A549 (cell line): ENCODE measurements around the gene PLEKHA1. TPM values are rescaled to one million over a fixed set of nuclear protein-coding genes. Genes with fewer than 3 reads are reported as not detected.

Source experiments
- ATAC-seq, 2 experiments: fragments of 200-7000 bp in 1 of 2; fragments of >200 bp in 1 of 2; cut with Nextera tagmentation in 1 of 2; cut with Tn5 transposase in 1 of 2; 3 replicates each; pipeline versions ENCODE4 v1.8.0 to v1.9.1; 2018 to 2020; ENCODE audit warnings: mild to moderate bottlenecking in 1 of 2, moderate library complexity in 1 of 2
- CTCF ChIA-PET: fragments of 300-600 bp; sonication (Branson Sonifier 250); formaldehyde crosslinking; extraction: SDS; loops from one replicate; lab custom pipeline; 2021; ENCODE audit warnings: antibody characterized with exemption, inconsistent platforms; lab: Yijun Ruan, JAX
- POLR2A ChIA-PET: fragments of 350-600 bp; formaldehyde crosslinking; extraction: SDS; loops from one replicate; lab custom pipeline; 2021; ENCODE audit warnings: antibody characterized with exemption, inconsistent platforms; lab: Yijun Ruan, JAX
- DNase-seq, 2 experiments: peaks; one replicate each; pipeline versions ENCODE4 v3.0.0 to v3.0.0-alpha.2; 2011 to 2016; ENCODE audit warnings: low read depth in 1 of 2, low spot score in 1 of 2
- FAIRE-seq: peaks from 2 replicates; lab custom pipeline; 2011; peaks lifted over from hg19 to GRCh38; lab: Jason Lieb, UNC
- H3K27ac ChIP-seq, 2 experiments: fragments of >200 bp; sonication (Bioruptor Twin); formaldehyde crosslinking; 3 replicates each; pipeline ENCODE4 v1.5.1; 2016 to 2017
- H3K4me1 ChIP-seq: fragments of >200 bp; sonication (Bioruptor Twin); formaldehyde crosslinking; 3 replicates; pipeline ENCODE4 v1.6.1; 2016
- H3K4me2 ChIP-seq: fragments of >200 bp; sonication (Bioruptor Twin); formaldehyde crosslinking; 3 replicates; pipeline ENCODE4 v1.6.1; 2016
- H3K4me3 ChIP-seq: fragments of >200 bp; sonication (Bioruptor Twin); formaldehyde crosslinking; 3 replicates; pipeline ENCODE4 v1.5.1; 2016
- H3K9me3 ChIP-seq: fragments of >200 bp; sonication (Bioruptor Twin); formaldehyde crosslinking; 3 replicates; pipeline ENCODE4 v1.6.1; 2016
- BHLHE40 ChIP-seq: IDR thresholded peaks from 2 replicates; pipeline ENCODE4 v1.6.1; 2012; ENCODE audit warnings: low read depth, low read length, inconsistent platforms
- CBX2 ChIP-seq: fragments of 200-600 bp; sonication (generic); IDR thresholded peaks from 2 replicates; pipeline ENCODE4 v1.6.1; 2016; ENCODE audit warnings: low read depth, mild to moderate bottlenecking, borderline replicate concordance
- CBX8 ChIP-seq: fragments of 200-600 bp; sonication (generic); IDR thresholded peaks from 2 replicates; pipeline ENCODE4 v1.6.1; 2016
- CHD4 ChIP-seq: fragments of 200-600 bp; sonication (generic); IDR thresholded peaks from 2 replicates; pipeline ENCODE4 v1.6.1; 2016; ENCODE audit warnings: antibody characterized with exemption, mild to moderate bottlenecking, borderline replicate concordance
- EP300 ChIP-seq, 2 experiments: fragments of >200 bp; sonication (Bioruptor Twin); formaldehyde crosslinking; IDR thresholded peaks; 2 replicates in 1 of 2; 3 replicates in 1 of 2; pipeline ENCODE4 v1.6.1; 2016 to 2017
- FOSL2 ChIP-seq, 2 experiments: fragments of 450-650 bp in 1 of 2; fragments of >200 bp in 1 of 2; sonication (Bioruptor Twin) in 1 of 2; formaldehyde crosslinking; IDR thresholded peaks; 2 replicates each; pipeline versions ENCODE4 v1.5.0 to v1.6.1; 2016 to 2020; ENCODE audit warnings: mild to moderate bottlenecking in 1 of 2, moderate library complexity in 1 of 2
- FOXS1 ChIP-seq: fragments of 250-450 bp; sonication (Bioruptor Pico); IDR thresholded peaks from 2 replicates; pipeline ENCODE4 v1.5.0; 2020; ENCODE audit warnings: mild to moderate bottlenecking, moderate library complexity
- JUN ChIP-seq, 2 experiments: fragments of >200 bp; sonication (Bioruptor Twin); formaldehyde crosslinking; IDR thresholded peaks; 2 replicates in 1 of 2; 3 replicates in 1 of 2; pipeline ENCODE4 v1.6.1; 2016 to 2017
- JUNB ChIP-seq: fragments of >200 bp; sonication (Bioruptor Twin); formaldehyde crosslinking; IDR thresholded peaks from 2 replicates; pipeline ENCODE4 v1.6.1; 2016
- KDM1A ChIP-seq: fragments of 200-600 bp; sonication (generic); IDR thresholded peaks from 2 replicates; pipeline ENCODE4 v1.6.1; 2016; ENCODE audit warnings: low read depth, mild to moderate bottlenecking
- KDM5A ChIP-seq: fragments of 200-600 bp; sonication (generic); IDR thresholded peaks from 2 replicates; pipeline ENCODE4 v1.6.1; 2016; ENCODE audit warnings: antibody characterized with exemption, mild to moderate bottlenecking
- MAFK ChIP-seq: fragments of 450-650 bp; IDR thresholded peaks from 2 replicates; pipeline ENCODE4 v1.6.1; 2014; ENCODE audit not compliant: partially characterized antibody
- NFE2L2 ChIP-seq: fragments of 150-350 bp; conservative IDR thresholded peaks from 2 replicates; pipeline ENCODE4 v1.6.1; 2014; ENCODE audit warnings: low read length
- POLR2AphosphoS2 ChIP-seq: conservative IDR thresholded peaks from 2 replicates; pipeline ENCODE4 v1.6.1; 2012; ENCODE audit warnings: low read length, improper control_type of control experiment, inconsistent platforms
- RCOR1 ChIP-seq: fragments of 150-350 bp; IDR thresholded peaks from 2 replicates; pipeline ENCODE4 v1.6.1; 2014; ENCODE audit warnings: antibody characterized with exemption, low read length, low read depth
- RFX5 ChIP-seq: fragments of 450-650 bp; IDR thresholded peaks from 2 replicates; pipeline ENCODE4 v1.7.1; 2014; ENCODE audit warnings: antibody characterized with exemption, mild to moderate bottlenecking, moderate library complexity
- SMC3 ChIP-seq: fragments of >200 bp; sonication (Bioruptor Twin); formaldehyde crosslinking; IDR thresholded peaks from 3 replicates; pipeline ENCODE4 v1.6.1; 2018; ENCODE audit warnings: inconsistent platforms
- TFCP2L1 ChIP-seq: fragments of 250-450 bp; sonication (Bioruptor Pico); IDR thresholded peaks from 2 replicates; pipeline ENCODE4 v1.5.0; 2021; ENCODE audit warnings: mild to moderate bottlenecking
- ZFP36 ChIP-seq: fragments of 450-650 bp; IDR thresholded peaks from 2 replicates; pipeline ENCODE4 v1.6.1; 2014; ENCODE audit warnings: borderline replicate concordance; ENCODE audit not compliant: partially characterized antibody
- ZSCAN20 ChIP-seq: fragments of 250-450 bp; sonication (Bioruptor Pico); IDR thresholded peaks from 2 replicates; pipeline ENCODE4 v1.8.0; 2022; ENCODE audit warnings: mild to moderate bottlenecking, moderate library complexity
- WGBS: methylation state at CpG from one replicate; pipeline ENCODE4 v1.1.6; 2017; ENCODE audit errors: missing lambda C conversion rate; 5-methylcytosine and 5-hydroxymethylcytosine counted together
- polyA plus RNA-seq, 4 experiments: library from polyadenylated mRNA; depleted of rRNA in 3 of 4; stranded (reverse); fragments of >200 nt; fragmentation: RNase III in 1 of 4; extraction: RNeasy Plus Mini Kit Qiagen cat#74134 plus additional on column Dnase treatment in 1 of 4; gene quantifications; 2 replicates in 3 of 4; 3 replicates in 1 of 4; pipeline ENCODE4 v1.2.3, GENCODE V29; 2011 to 2017
- TF ChIP-seq, protein P1 (sequence below): IDR thresholded peaks from 2 replicates; pipeline ENCODE4 v1.6.1; 2012
- TF ChIP-seq, protein P2 (sequence below): IDR thresholded peaks from 2 replicates; pipeline ENCODE4 v1.6.1; 2012
- TF ChIP-seq, protein P3 (sequence below): fragments of >200 bp; sonication (Bioruptor Twin); formaldehyde crosslinking; IDR thresholded peaks from 3 replicates; pipeline ENCODE4 v1.5.1; 2016
- TF ChIP-seq, protein P4 (sequence below): fragments of 450-650 bp; IDR thresholded peaks from 2 replicates; pipeline ENCODE4 v1.6.1; 2014; ENCODE audit warnings: antibody characterized with exemption
- TF ChIP-seq, protein P5 (sequence below): fragments of 250-450 bp; sonication (Bioruptor Pico); IDR thresholded peaks from 2 replicates; pipeline ENCODE4 v1.5.0; 2020; ENCODE audit warnings: low read depth, mild to moderate bottlenecking, moderate library complexity
- TF ChIP-seq, protein P6 (sequence below): fragments of >200 bp; sonication (Bioruptor Twin); formaldehyde crosslinking; IDR thresholded peaks from 3 replicates; pipeline ENCODE4 v1.6.1; 2016

Gene PLEKHA1
- polyA plus RNA-seq, 2 of the 4 experiments (the other 2 are of a cell fraction), result 26.7 to 62.4 TPM

DNA sequence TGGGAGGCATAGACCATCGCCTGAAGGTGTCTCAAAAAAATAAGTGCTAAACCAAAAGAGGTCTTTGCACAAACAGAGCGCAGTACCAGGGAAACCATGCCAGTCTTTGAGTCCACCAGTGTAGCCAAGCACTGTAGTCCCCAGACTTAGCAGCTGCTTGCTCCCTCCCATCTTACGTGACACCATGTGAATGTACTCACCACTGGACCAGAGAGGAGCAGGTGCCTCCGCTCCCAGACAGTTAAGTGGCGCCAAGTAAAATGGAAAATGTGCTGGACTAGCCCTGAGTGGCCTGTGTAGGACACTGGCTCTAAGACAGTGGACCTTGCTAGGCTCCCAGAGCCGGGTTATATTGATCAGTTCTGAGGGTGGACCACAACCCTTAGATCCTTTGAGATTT lies 47.7 kb upstream of the PLEKHA1 start:
- CTCF ChIA-PET, result interaction anchor here (1.0 to 1.8 kb wide), 4 partner anchors 15 to 239 kb away, joined by 3 to 5 read pairs (median 4); no protein-coding TSS in a partner anchor

DNA sequence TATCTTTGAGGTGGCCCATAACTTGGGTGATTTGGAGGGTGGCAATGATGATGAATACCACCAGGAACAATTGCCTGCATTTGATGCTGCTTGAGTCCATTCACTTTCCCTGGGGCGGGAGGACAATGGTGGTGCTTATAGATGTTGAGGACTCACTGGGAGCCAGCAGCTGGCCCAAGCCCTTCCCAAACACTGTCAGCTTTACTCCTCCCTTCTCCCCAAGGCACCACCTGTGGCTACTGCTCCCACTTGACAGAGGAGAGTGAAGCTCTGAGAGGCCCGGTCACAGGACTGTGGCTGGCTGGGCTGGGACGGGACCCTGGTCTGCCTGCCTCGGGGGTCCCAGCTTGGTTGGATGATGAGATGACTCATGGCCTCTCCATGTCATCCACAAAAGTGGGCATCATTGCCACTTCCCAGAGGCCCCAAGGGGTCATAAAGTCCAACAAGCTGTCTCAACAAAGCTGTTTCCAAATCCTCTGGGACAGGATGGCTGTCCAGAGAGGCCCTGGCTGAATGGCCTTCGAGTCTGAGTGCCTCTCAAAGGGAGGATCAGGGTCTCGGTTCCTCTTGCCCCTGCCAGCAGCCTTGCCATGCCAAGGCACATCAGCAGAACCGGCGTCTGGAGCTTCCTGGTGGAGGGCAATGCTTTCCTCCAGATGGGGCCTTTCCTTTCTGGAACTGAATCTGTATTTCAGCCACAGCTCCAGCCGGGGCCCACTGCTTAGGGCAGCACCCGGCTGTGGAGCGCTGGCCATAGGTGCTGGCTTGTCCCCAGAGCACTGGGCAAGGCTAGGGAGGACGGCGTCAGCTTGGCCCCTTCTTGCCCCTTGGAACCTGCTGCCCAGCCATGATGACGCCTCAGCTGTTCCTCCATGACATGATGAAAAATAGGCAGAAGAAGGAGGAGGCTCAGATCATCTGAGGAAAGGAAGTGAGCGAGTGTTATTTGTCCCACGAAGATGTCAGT lies 47.0 kb upstream of the PLEKHA1 start:
- H3K27ac ChIP-seq, result peak overlapping the region in 1 of 2 experiments; percentile 37; a peak in 2 of 6 replicates
- CTCF ChIA-PET, result interaction anchor here (0.8 to 1.8 kb wide), 7 partner anchors 14 to 108 kb away, joined by 3 to 8 read pairs (median 3); no protein-coding TSS in a partner anchor
- no peak overlapping the region for H3K4me2 ChIP-seq
- no peaks in the 10 kb centered on the region for H3K9me3 ChIP-seq
- H3K4me3 ChIP-seq, result no peak overlapping the region
- ATAC-seq, result no peak
- WGBS, result 82% methylated on average over 15 of the region's 16 CpGs
- FAIRE-seq, result no peak
- TF ChIP-seq, protein P1, sequence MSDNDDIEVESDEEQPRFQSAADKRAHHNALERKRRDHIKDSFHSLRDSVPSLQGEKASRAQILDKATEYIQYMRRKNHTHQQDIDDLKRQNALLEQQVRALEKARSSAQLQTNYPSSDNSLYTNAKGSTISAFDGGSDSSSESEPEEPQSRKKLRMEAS, result no peak
- TF ChIP-seq CHD4 (no peak), CBX2 (no peak), BHLHE40 (no peak), RFX5 (no peak), JUN (IDR thresholded peaks at IDR 0.05) (no peak), CBX8 (no peak), POLR2AphosphoS2 (no peak), RCOR1 (no peak)
- TF ChIP-seq, protein P2, sequence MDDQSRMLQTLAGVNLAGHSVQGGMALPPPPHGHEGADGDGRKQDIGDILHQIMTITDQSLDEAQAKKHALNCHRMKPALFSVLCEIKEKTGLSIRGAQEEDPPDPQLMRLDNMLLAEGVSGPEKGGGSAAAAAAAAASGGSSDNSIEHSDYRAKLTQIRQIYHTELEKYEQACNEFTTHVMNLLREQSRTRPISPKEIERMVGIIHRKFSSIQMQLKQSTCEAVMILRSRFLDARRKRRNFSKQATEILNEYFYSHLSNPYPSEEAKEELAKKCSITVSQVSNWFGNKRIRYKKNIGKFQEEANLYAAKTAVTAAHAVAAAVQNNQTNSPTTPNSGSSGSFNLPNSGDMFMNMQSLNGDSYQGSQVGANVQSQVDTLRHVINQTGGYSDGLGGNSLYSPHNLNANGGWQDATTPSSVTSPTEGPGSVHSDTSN, result no peak
- TF ChIP-seq, protein P3, sequence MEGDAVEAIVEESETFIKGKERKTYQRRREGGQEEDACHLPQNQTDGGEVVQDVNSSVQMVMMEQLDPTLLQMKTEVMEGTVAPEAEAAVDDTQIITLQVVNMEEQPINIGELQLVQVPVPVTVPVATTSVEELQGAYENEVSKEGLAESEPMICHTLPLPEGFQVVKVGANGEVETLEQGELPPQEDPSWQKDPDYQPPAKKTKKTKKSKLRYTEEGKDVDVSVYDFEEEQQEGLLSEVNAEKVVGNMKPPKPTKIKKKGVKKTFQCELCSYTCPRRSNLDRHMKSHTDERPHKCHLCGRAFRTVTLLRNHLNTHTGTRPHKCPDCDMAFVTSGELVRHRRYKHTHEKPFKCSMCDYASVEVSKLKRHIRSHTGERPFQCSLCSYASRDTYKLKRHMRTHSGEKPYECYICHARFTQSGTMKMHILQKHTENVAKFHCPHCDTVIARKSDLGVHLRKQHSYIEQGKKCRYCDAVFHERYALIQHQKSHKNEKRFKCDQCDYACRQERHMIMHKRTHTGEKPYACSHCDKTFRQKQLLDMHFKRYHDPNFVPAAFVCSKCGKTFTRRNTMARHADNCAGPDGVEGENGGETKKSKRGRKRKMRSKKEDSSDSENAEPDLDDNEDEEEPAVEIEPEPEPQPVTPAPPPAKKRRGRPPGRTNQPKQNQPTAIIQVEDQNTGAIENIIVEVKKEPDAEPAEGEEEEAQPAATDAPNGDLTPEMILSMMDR, result no peak
- no peak for DNase-seq
- POLR2A ChIA-PET, result no interaction called here
- peaks cover 30% of the 10 kb centered on the region for H3K4me1 ChIP-seq

More for the DNA sequence above, 47.7 kb upstream of the PLEKHA1 start:
- Histone ChIP-seq H3K4me2 (no peak overlapping the region), H3K4me1 (peaks cover 23% of the 10 kb centered on the region), H3K4me3 (no peak overlapping the region), H3K27ac (no peak overlapping the region), H3K9me3 (no peaks in the 10 kb centered on the region)
- POLR2A ChIA-PET, result no interaction called here
- no peak for FAIRE-seq
- 73% methylated on average over 6 of the region's 6 CpGs for WGBS
- no peak for DNase-seq
- ATAC-seq, result no peak
- TF ChIP-seq FOXS1 (CRISPR knock-in tag), result no peak
- TF ChIP-seq, protein P4, sequence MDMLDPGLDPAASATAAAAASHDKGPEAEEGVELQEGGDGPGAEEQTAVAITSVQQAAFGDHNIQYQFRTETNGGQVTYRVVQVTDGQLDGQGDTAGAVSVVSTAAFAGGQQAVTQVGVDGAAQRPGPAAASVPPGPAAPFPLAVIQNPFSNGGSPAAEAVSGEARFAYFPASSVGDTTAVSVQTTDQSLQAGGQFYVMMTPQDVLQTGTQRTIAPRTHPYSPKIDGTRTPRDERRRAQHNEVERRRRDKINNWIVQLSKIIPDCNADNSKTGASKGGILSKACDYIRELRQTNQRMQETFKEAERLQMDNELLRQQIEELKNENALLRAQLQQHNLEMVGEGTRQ, result no peak
- TF ChIP-seq KDM1A, result no peak
- no peak for TF ChIP-seq RFX5
- TF ChIP-seq KDM5A, result no peak
- no peak for TF ChIP-seq ZFP36
- TF ChIP-seq NFE2L2, result no peak
- no peak for TF ChIP-seq JUNB
- no peak for TF ChIP-seq TFCP2L1 (CRISPR knock-in tag)
- TF ChIP-seq, protein P5, sequence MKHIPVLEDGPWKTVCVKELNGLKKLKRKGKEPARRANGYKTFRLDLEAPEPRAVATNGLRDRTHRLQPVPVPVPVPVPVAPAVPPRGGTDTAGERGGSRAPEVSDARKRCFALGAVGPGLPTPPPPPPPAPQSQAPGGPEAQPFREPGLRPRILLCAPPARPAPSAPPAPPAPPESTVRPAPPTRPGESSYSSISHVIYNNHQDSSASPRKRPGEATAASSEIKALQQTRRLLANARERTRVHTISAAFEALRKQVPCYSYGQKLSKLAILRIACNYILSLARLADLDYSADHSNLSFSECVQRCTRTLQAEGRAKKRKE (CRISPR knock-in tag), result no peak
- no peak for TF ChIP-seq RCOR1
- TF ChIP-seq SMC3, result no peak
- TF ChIP-seq, protein P2, result no peak
- no peak for TF ChIP-seq FOSL2 (IDR thresholded peaks at IDR 0.05)
- TF ChIP-seq FOSL2 (CRISPR knock-in tag; IDR thresholded peaks at IDR 0.05), result no peak
- no peak for TF ChIP-seq EP300 (IDR thresholded peaks at IDR 0.05)
- no peak for TF ChIP-seq MAFK
- TF ChIP-seq, protein P1, result no peak
- TF ChIP-seq, protein P6, sequence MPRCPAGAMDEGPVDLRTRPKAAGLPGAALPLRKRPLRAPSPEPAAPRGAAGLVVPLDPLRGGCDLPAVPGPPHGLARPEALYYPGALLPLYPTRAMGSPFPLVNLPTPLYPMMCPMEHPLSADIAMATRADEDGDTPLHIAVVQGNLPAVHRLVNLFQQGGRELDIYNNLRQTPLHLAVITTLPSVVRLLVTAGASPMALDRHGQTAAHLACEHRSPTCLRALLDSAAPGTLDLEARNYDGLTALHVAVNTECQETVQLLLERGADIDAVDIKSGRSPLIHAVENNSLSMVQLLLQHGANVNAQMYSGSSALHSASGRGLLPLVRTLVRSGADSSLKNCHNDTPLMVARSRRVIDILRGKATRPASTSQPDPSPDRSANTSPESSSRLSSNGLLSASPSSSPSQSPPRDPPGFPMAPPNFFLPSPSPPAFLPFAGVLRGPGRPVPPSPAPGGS, result no peak
- TF ChIP-seq ZSCAN20 (CRISPR knock-in tag), result no peak
- TF ChIP-seq, all 56 proteins: peak for 0
